K562 treated with DMSO at 1 percent for 48 hours (cell line): ENCODE results near the gene ZNF584. TPM values are rescaled to one million over a fixed set of nuclear protein-coding genes. Genes with fewer than 3 reads are reported as not detected.

ENCODE experiments used
- total RNA-seq: library from RNA; unstranded; fragments of 300-600 nt; gene quantifications from 2 replicates; pipeline ENCODE4 v1.2.3, GENCODE V29; 2022; ENCODE audit warnings: low replicate concordance; ENCODE audit errors: extremely low read depth

The ZNF584 gene
- not detected in 2 replicates for total RNA-seq

DNA sequence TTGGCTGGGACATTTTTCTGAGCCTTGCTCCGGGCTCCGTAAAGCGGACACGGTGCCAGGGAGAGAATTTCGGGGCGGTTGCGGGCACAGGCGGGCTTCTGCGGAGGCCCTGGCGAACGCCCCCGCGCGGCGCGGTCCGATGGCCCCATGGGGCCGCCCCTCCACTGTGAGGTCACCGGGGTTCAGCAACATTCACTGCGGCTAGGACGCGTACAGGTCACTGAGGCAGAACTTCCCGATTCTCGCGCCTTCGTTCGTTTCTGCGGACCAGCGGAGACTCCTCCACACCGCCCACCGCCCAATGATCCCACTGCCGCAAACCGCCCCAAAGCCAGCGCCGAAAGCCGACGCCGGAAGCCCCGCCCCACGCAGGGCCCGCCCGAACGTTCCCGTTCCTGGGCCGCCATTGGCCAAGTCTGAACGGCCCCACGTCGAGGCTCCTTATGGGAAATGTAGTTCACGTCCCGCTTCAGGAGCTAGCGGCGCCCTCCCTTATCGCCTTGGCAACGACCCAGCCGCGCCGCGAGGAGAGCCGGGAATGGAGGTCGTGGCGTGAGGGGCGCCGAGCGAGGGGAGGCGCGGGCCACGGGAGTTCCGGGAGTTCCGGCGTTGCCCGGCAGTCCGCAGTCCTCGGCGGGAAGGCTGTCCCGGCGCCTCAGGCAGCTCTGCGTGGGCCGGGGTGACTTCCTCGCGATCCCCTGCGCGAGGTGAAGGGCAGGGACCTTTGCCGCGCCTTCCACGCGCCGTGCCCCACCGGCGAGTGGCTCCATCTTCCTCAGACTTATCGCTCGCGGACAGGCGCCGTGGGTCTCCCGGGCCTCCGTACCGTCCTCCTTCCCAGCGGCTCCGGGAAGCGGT lies at the start of gene ZNF584:
TSS of gene ZNF584 (plus strand) at position 498 of the 858 bp plus-strand sequence. CDS start 499 bp downstream, outside the sequence.

DNA sequence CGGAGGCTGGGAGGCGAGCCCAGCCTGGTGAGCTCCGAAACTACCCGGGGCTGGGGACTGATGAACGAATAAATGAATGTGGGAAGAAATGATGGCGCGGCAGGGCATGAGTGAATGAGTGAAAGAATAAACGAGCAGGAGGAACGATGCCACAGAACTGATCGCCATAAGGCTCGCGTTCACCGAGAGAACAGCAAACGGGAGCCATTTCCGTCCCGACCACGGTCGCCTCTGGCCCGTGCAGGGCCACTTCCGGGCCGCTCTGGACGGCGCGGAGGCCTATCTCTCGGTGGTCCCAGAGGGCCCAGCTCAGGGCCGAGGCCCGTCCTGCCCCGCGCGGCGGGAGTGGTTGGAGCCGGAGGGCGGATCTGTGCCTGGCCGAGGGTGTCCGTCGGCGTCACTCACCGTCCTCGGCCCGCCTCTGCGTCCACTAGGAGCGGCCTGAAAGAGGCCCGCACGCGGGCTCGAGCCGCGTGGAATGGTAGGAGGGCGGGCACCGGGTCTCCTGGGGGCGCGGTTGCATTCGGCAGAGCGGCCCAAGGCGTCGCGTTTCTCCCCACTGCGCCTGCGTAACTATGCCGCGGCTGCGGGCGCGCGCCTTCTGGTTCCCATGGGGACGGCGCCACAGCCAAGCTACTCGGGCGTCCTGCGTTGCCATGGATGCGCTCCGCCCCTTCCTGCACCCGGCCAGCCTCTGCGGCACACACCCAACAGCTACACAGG lies 46.0 kb upstream of the ZNF584 start, which contains the start of gene ZNF497:
TSS of gene ZNF497 (minus strand) at position 480 of the 723 bp plus-strand sequence. CDS start 5,116 bp downstream, outside the sequence.

DNA sequence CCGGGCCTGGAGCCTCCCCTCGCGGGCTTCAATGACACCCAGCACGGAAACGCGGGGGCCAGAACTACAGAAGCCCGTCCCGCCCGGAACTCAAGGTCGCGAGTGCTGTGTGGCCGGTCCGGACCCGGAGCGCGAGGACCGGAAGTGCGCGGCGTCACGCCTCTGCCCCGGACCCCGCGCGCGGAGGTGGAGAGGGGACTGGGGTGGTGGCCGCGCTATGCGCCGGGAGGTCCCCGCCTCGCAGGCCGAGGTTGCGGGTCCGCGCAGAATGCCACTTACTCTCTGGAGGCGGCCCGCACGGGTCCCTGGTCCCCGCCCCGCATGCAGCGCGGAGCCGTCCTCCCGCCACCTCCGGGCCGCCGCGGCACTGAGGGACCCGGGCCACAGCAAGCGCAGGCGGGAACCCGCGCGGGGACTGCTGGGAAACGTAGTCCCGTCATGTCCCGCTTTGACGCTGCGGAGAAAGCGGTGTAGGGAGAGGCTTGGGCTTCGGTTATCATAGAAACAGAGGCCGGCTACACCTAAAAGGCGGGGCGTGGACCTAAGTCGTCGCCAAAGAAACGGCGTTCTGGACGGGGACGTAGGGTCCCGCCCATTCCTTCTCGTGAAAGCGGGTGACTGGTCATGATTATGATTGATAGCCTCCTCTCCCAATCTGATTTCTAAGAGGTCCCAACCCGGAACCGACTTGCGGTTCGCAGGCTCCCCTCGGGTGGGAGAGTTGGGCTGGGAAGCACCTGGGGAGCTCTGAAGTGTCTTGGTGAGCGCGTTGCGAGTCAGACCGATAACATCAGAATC lies 27.6 kb upstream of the ZNF584 start, which contains the start of gene ZNF837:
TSS of gene ZNF837 (minus strand) at position 369 of the 798 bp plus-strand sequence. CDS start 11,698 bp downstream, outside the sequence.

DNA sequence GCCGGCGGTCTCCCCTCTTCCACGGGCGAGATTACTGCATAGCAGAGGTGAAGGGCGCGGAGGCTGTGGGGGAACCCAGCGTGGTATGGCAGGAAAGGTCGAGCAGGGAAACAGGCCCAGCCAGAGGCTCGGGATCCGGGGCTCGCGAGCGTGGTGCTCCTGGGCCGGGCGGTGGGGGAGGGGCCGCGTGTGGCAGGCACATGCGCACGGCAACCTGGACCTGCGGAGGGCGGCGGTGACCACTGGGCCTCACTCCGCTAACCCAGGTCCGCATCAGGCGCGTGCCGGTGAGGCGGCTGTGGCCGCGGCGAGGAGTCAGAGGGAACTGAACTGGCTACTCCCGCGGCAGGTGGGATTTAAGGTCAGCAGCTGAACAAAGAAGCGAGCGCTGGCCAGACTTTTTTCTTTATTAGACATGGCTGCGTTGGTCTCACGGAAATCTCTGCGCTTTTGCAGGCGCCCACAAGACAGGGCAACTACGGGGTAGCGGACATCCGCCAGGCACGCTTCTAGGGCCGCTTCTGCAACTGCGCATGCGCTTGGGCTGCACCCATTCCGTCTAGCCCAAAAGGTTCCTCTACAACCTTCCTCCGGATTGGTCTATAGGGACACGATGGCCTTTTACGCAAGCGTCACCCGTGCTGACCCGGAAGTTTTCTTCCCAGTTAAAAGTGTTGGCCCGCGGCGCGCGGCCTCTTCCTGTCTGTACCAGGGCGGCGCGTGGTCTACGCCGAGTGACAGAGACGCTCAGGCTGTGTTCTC lies 21.7 kb upstream of the ZNF584 start, which contains the start of gene RPS5:
TSS of gene RPS5 (plus strand) at position 694 of the 762 bp plus-strand sequence. CDS start 869 bp downstream, outside the sequence.

DNA sequence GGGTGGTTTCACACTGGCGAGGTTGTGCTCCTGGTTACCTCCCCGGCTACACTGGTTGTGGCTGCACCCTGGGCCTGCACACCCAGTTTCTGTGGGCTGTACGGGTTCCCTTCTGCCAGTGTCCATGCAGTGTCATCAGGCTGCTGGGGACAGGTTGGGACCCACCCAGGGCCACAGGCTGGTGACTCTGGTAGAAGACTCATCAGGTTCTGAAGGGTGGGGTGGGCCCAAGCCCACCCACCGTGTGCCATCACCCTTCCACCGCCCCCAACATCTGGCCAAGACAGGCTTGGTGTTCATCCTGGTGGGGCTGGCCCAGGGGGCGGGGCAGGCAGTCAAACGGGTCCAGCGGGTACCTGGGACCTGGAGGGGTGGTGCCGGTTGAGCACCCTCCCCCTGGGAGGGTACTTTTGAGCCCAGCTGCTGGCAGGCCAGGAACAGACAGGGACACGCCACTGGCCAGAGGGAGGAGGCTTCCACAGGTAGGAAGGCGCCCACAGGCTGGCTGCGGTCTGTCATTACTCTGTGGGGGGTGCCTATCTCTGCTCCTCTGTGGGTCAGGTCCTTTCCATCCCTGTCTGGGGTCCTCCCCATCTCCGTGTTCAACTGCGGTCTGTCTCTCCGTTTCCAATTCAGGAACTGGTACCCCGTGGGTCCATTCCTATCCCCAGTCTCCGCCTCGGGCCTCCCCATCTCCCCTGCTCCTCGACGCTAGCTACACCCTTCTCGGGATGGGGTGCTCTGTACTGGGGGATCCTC lies 13.1 kb upstream of the ZNF584 start, which contains the start of gene RNF225:
TSS of gene RNF225 (plus strand) at position 437 of the 759 bp plus-strand sequence. CDS start 434 bp downstream, outside the sequence.

DNA sequence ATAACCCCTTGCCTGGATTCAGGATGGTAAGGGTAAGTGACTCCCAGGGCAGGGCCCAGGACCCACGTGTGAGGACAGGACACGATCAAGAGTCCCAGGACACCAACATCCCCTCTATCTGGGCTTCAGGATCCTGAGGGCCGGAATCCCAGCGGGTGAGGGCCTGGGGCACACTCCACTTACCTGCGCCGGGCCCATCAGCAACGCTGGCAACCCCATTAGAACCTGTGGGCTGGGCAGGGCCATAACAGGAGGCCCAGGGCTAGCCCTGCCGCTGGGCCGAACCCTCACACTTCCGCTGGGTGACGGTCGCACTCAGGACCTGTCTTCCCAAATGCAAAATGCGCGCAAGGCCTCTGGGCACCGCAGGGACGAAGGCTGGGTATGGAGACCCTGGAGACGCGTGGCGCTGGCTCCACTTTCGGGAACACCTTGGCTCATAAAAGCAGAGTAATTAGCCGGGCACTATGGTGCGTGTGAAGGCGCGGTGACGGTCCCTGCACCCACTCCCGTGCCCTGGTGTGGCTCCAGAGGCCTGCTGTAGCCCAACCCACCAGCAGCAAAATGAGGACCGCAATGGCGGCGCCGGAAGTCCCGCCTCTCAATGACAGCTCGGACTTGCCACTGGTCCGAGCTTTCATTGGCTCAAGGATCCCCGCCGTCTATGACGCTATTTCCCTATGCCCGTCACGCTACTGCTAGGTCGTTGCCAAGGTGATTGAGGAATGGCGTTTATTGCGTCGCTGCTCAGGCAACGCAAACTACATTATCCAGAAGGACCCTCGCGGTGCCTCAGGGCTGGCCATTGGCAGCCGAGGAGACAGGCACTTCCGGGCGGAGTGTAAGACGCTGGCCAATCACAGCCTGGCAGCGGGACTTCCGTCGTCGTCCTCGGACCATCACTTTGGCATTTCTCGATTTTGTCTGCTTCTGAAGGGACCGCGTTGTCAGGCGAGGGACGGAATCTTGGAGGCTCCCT lies 31.4 kb downstream of the ZNF584 start, which contains the start of gene ZNF132:
TSS of gene ZNF132 (minus strand) at position 578 of the 979 bp plus-strand sequence. CDS start at position 246, 332 bp downstream.

DNA sequence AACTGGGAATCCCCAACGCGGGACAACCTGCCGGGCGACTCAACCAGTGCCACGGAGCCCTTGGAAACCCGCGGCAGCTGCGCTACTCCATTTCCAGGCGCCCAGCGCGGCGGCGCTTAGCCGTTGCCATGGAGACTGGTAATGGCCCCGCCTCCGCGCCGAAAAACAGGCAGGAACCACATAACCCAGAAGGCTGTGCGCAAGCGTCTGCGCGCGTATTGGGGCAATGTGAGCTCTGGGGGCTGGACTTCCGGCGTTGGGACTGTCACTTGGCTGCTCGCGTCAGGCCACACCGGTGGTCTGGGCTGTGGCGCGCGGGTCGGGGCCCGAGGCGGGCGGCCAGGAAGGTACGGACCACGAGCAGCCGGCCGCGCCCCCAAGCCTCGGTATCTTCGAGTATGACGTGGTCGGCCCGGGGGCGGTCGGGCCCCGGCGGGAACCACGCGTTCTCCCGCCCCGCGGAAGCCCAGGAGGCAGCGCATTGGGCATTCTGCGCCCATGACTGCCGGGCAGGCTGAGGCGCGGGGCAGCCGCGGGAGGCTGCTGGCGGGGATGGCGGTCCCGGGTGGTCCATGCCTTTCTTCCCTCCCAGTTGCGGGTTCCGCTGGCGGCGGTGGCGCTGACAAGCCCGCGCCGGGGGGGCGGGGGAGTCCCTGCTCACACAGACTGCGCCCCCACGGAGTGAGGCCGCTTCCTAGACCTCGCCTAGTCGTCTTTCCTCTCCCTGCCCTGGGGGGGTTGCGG lies 43.1 kb downstream of the ZNF584 start, which contains the start of gene ZNF324B:
TSS of gene ZNF324B (plus strand) at position 265 of the 744 bp plus-strand sequence. CDS start 2,080 bp downstream, outside the sequence.

DNA sequence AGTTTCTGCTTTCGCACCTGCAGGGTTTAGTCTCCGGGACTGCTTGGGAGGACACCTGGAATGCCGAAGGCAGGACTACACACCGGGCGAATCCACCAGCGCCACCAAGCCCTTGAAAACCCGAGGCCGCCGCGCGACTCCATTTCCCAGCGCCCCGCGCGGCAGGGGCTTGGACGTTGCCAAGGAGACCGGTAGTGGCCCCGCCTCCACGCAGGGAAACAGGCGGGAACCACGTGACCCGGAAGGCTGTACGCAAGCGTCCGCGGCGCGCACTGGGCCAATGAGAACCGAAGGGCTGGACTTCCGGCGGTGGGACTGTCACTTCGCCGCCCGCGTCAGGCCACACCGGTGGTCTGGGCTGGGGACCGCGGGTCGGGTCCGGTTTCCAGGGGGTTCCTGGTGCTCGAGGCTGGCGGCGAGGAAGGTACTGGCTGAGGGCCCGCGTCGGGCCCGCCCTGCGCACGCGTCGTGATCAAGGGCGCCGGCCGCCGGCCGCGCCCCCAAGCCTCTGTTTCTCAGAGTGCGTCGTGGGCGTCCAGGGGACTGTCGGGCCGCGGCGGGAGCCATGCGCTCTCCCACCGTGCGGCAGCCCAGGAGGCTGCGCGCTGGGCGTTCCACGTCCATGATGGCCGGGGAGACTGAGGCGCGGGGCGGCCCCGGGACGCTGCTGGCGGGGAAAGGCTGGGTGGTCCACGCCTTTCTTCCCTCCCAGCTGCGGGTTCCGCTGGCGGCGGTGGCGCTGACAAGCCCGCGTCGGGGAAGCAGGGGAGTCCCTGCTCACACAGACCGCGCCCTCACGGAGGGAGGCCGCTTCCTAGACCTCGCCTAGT lies 58.5 kb downstream of the ZNF584 start, which contains the start of gene ZNF324:
TSS of gene ZNF324 (plus strand) at position 321 of the 830 bp plus-strand sequence. CDS start 2,106 bp downstream, outside the sequence.

Other genes with a start within 250 kb of the ZNF584 start
- gene ZNF274, start 225.6 kb upstream of the ZNF584 start, total RNA-seq, result not detected in 2 replicates
- not detected in 2 replicates for gene ZNF544, start 179.7 kb upstream of the ZNF584 start, total RNA-seq
- gene ZNF8, start 129.7 kb upstream of the ZNF584 start, total RNA-seq, result not detected in 2 replicates
- not detected in 2 replicates for gene ERVK3-1, start 103.3 kb upstream of the ZNF584 start, total RNA-seq
- not detected in 2 replicates for gene ZSCAN22, start 81.7 kb upstream of the ZNF584 start, total RNA-seq
- gene A1BG, start 55.2 kb upstream of the ZNF584 start, total RNA-seq, result not detected in 2 replicates
- gene ZNF497, start 45.9 kb upstream of the ZNF584 start, total RNA-seq, result not detected in 2 replicates
- not detected in 2 replicates for gene ZNF837, start 27.6 kb upstream of the ZNF584 start, total RNA-seq
- gene RPS5, start 21.4 kb upstream of the ZNF584 start, total RNA-seq, result 2,923 and 3,134 TPM in 2 replicates
- gene RNF225, start 13.0 kb upstream of the ZNF584 start, total RNA-seq, result not detected in 2 replicates
- not detected in 2 replicates for gene ZNF132, start 31.5 kb downstream of the ZNF584 start, total RNA-seq
- gene ZNF324B, start 43.0 kb downstream of the ZNF584 start, total RNA-seq, result not detected in 2 replicates
- gene ZNF324, start 58.4 kb downstream of the ZNF584 start, total RNA-seq, result 167 TPM in 1 of 2 replicates, not detected in the other
- gene ZNF446, start 67.7 kb downstream of the ZNF584 start, total RNA-seq, result not detected in 2 replicates
- not detected in 2 replicates for gene SLC27A5, start 103.3 kb downstream of the ZNF584 start, total RNA-seq
- gene ZBTB45, start 111.2 kb downstream of the ZNF584 start, total RNA-seq, result not detected in 2 replicates
- gene TRIM28, start 135.4 kb downstream of the ZNF584 start, total RNA-seq, result 866 and 1,637 TPM in 2 replicates
- gene CHMP2A, start 146.5 kb downstream of the ZNF584 start, total RNA-seq, result not detected in 2 replicates
- gene UBE2M, start 150.0 kb downstream of the ZNF584 start, total RNA-seq, result not detected in 2 replicates
- gene MZF1, start 164.7 kb downstream of the ZNF584 start, total RNA-seq, result not detected in 2 replicates